Endothelial cell of umbilical vein (primary cell): Measurements from ENCODE around the gene SRSF6. TPM values are rescaled to one million over a fixed set of nuclear protein-coding genes. Genes with fewer than 3 reads are reported as not detected.

Source experiments
- BruUV-seq: library from RNA; stranded (reverse); fragments of 400-500 nt; replicated peaks from 2 replicates; lab custom pipeline; 2021; lab: Mats Ljungman, UMichigan
- CTCF ChIA-PET: fragments of 300-600, 350-600 bp; sonication (Branson Sonifier 250); formaldehyde crosslinking; loops from one replicate; lab custom pipeline; 2021; ENCODE audit warnings: antibody characterized with exemption, inconsistent platforms; lab: Charles Lee
- POLR2A ChIA-PET: fragments of 300-600, 350-600 bp; sonication (Branson Sonifier 250); formaldehyde crosslinking; loops from one replicate; lab custom pipeline; 2021; ENCODE audit warnings: antibody characterized with exemption, inconsistent platforms; lab: Charles Lee
- DNase-seq: peaks from one replicate; pipeline ENCODE4 v3.0.0-alpha.2; 2011; ENCODE audit warnings: low read depth, low spot score
- FAIRE-seq: peaks from 2 replicates; lab custom pipeline; 2011; peaks lifted over from hg19 to GRCh38; lab: Jason Lieb, UNC
- H2AFZ ChIP-seq: 2 replicates; pipeline ENCODE4 v1.6.0; 2012; ENCODE audit warnings: low read depth, low read length, control low read depth, inconsistent platforms
- H3K27ac ChIP-seq: 2 replicates; pipeline ENCODE4 v1.5.1; 2011; ENCODE audit warnings: low read depth, mild to moderate bottlenecking, control low read depth, low read length, moderate library complexity; ENCODE audit not compliant: insufficient read depth
- H3K27me3 ChIP-seq, 2 experiments: 2 replicates each; pipeline versions ENCODE4 v1.6.0 to v1.6.1; 2011; ENCODE audit warnings: low read length in 2 of 2, mixed read lengths in 1 of 2; ENCODE audit not compliant: control insufficient read depth in 2 of 2, insufficient read depth in 2 of 2
- H3K36me3 ChIP-seq, 2 experiments: 2 replicates in 1 of 2; 3 replicates in 1 of 2; pipeline ENCODE4 v1.5.1; 2011; ENCODE audit warnings: low read length in 2 of 2, mild to moderate bottlenecking in 1 of 2, moderate library complexity in 1 of 2; ENCODE audit not compliant: control insufficient read depth in 2 of 2, insufficient read depth in 2 of 2; ENCODE audit errors: extremely low read depth in 1 of 2
- H3K4me1 ChIP-seq: 3 replicates; pipeline ENCODE4 v1.5.1; 2011; ENCODE audit warnings: mild to moderate bottlenecking, low read length; ENCODE audit not compliant: control insufficient read depth, insufficient read depth; ENCODE audit errors: extremely low read depth
- H3K4me2 ChIP-seq: 2 replicates; pipeline ENCODE4 v1.6.1; 2011; ENCODE audit warnings: low read length, control low read depth, mixed read lengths; ENCODE audit not compliant: insufficient read depth
- H3K4me3 ChIP-seq, 3 experiments: fragments of 200-600 bp in 1 of 3; sonication (generic), shearing (Covaris generic) in 1 of 3; replicated peaks in 1 of 3; 2 replicates each; pipeline ENCODE4 v1.5.1; 2011 to 2016; ENCODE audit warnings: control low read depth in 3 of 3, low read length in 3 of 3, mild to moderate bottlenecking in 2 of 3, inconsistent platforms in 1 of 3, low read depth in 1 of 3, moderate library complexity in 1 of 3; ENCODE audit not compliant: insufficient read depth in 1 of 3
- H3K79me2 ChIP-seq: 2 replicates; pipeline ENCODE4 v1.6.0; 2012; ENCODE audit warnings: low read length, inconsistent platforms; ENCODE audit not compliant: control insufficient read depth, insufficient read depth
- H3K9ac ChIP-seq: replicated peaks from 2 replicates; pipeline ENCODE3; 2011; ENCODE audit warnings: low read length, control low read depth; ENCODE audit not compliant: insufficient read depth; ENCODE audit errors: extremely low read depth
- H3K9me1 ChIP-seq: replicated peaks from 3 replicates; pipeline ENCODE4 v1.6.0; 2011; ENCODE audit warnings: mild to moderate bottlenecking, low read length; ENCODE audit not compliant: control insufficient read depth, insufficient read depth; ENCODE audit errors: extremely low read depth
- H3K9me3 ChIP-seq: replicated peaks from 2 replicates; pipeline ENCODE4 v1.5.1; 2012; ENCODE audit warnings: low read length, inconsistent platforms; ENCODE audit not compliant: control insufficient read depth, insufficient read depth
- H4K20me1 ChIP-seq: replicated peaks from 2 replicates; pipeline ENCODE3; 2011; ENCODE audit warnings: mild to moderate bottlenecking, low read length; ENCODE audit not compliant: control insufficient read depth, insufficient read depth; ENCODE audit errors: extremely low read depth
- EZH2 ChIP-seq: IDR thresholded peaks from 2 replicates; pipeline ENCODE4 v1.6.1; 2012; ENCODE audit warnings: borderline replicate concordance, low read depth, mild to moderate bottlenecking, moderate library complexity, low read length, inconsistent platforms; ENCODE audit not compliant: severe bottlenecking
- FOS ChIP-seq: IDR thresholded peaks from 2 replicates; pipeline ENCODE4 v1.6.1; 2011; ENCODE audit warnings: mild to moderate bottlenecking, low read length, moderate library complexity, borderline replicate concordance; ENCODE audit not compliant: insufficient read depth
- POLR2AphosphoS5 ChIP-seq: IDR thresholded peaks from 2 replicates; pipeline ENCODE4 v1.6.1; 2012; ENCODE audit warnings: low read depth, mild to moderate bottlenecking, control low read depth, low read length, moderate library complexity; ENCODE audit not compliant: insufficient read depth
- dilution Hi-C: fragments of 300-500 bp; cut with MboI; formaldehyde crosslinking; loops from one replicate; pipeline ENCODE4 v1.15.0; 2019; ENCODE audit warnings: low sequenced_read_pairs; ENCODE audit not compliant: extremely low pct_ligation_motif_present
- intact Hi-C: fragments of 100-400 bp; cut with micrococcal nuclease; formaldehyde crosslinking; loops from one replicate; pipeline ENCODE4 v1.10.0; 2022
- polyA plus RNA-seq, 4 experiments: library from polyadenylated mRNA; depleted of rRNA in 3 of 4; stranded (reverse) in 3 of 4; unstranded in 1 of 4; fragments of >200 nt; gene quantifications; 2 replicates each; pipeline versions ENCODE4 v1.2.1 to v1.2.3, GENCODE V29; 2011 to 2012; ENCODE audit warnings: missing spikeins in 1 of 4
- total RNA-seq: library from RNA; stranded (reverse); gene quantifications from 2 replicates; pipeline ENCODE4 v1.2.3, GENCODE V29; 2021
- TF ChIP-seq, protein P1 (sequence below): IDR thresholded peaks from 2 replicates; pipeline ENCODE4 v1.6.1; 2011; ENCODE audit not compliant: insufficient read depth, insufficient read length

SRSF6 gene
- total and polyA plus RNA-seq, 2 donors (not counting 3 experiments of a cell fraction or from before 2014, with no cell fraction given), result 61.9 to 157 TPM

DNA sequence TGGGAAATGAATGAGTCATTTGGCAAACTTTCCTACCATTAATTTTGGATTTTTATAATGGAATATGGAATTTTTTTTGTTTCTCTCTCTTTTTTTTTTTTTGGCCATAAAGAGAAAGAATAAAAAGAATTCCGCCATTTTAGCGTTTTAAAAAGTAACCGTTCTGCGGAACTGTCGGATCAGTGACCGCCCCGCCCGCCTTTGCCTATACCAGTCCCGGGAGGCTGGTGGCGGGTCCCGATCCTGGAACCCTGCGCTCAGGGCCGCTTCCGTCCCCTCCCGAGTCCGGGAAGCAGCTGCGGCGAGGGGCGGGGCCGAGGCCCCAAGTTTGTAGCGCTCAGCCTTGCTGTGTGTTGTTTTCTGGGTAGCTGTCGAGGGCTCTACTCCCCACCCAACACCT is 50.4 kb downstream of the SRSF6 start:
- POLR2A ChIA-PET, result no interaction called here
- H3K27ac ChIP-seq, result no peak overlapping the region
- no TSS peak for BruUV-seq
- dilution Hi-C loops, result no loop called here
- H2AFZ ChIP-seq, result peak overlapping the region; percentile 66
- no peak overlapping the region for H3K9ac ChIP-seq
- no peaks in the 10 kb centered on the region for H3K79me2 ChIP-seq
- H3K4me2 ChIP-seq, result peak overlapping the region; percentile 80
- intact Hi-C loops, result loop anchor here (5.0 kb wide), 1 partner anchor 36 kb away; no protein-coding TSS in a partner anchor
- H3K9me3 ChIP-seq, result no peaks in the 10 kb centered on the region
- no peaks in the 10 kb centered on the region for H3K36me3 ChIP-seq
- TF ChIP-seq FOS, result peak; percentile 9
- TF ChIP-seq, protein P1, sequence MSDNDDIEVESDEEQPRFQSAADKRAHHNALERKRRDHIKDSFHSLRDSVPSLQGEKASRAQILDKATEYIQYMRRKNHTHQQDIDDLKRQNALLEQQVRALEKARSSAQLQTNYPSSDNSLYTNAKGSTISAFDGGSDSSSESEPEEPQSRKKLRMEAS, result no peak
- FAIRE-seq (no peak), DNase-seq (no peak)
- CTCF ChIA-PET, result interaction anchor here (1.0 to 1.6 kb wide), 3 partner anchors 11 to 59 kb away, joined by 3 to 4 read pairs (median 3); no protein-coding TSS in a partner anchor
- H3K4me1 ChIP-seq, result peaks cover 4% of the 10 kb centered on the region
- peaks cover 25 to 29% of the 10 kb centered on the region in 2 experiments for H3K27me3 ChIP-seq
- no peaks in the 10 kb centered on the region for H4K20me1 ChIP-seq
- no peaks in the 10 kb centered on the region for H3K9me1 ChIP-seq
- H3K4me3 ChIP-seq, result peak overlapping the region; percentile 49 to 55 (median 51)

DNA sequence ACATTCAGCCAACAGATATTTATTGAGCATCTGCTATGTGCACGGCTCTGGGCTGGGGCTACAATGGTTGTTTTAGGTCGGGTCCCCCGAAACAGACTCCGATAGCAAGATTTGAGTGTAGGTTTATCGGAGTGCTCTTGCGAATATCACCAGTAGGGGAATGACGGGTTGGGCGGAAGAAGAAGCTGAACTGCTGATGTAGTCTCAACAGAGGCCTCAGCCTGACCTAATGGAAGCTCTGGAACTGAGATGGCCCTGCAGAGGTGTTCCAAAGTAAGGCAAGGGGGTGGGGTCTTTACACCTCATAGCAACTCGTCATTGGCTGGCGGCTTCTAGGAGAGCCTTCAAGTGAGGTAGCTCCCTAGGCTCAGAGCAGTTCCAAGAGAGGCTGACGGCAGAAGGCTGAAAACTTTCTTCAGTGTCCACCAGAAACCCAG is 50.9 kb downstream of the SRSF6 start:
- H3K79me2 ChIP-seq, result no peaks in the 10 kb centered on the region
- ChIA-PET POLR2A (no interaction called here), CTCF (interaction anchor here (1.6 kb wide), 1 partner anchor 30 kb away, joined by 4 read pairs; no protein-coding TSS in a partner anchor)
- no peak overlapping the region for H3K4me2 ChIP-seq
- intact Hi-C loops, result loop anchor here (5.0 kb wide), 1 partner anchor 36 kb away; no protein-coding TSS in a partner anchor
- no peaks in the 10 kb centered on the region for H3K9me1 ChIP-seq
- peaks cover 4% of the 10 kb centered on the region for H3K4me1 ChIP-seq
- no peaks in the 10 kb centered on the region for H4K20me1 ChIP-seq
- no peaks in the 10 kb centered on the region for H3K9me3 ChIP-seq
- no TSS peak for BruUV-seq
- no peak overlapping the region for H3K27ac ChIP-seq
- H2AFZ ChIP-seq, result no peak overlapping the region
- dilution Hi-C loops, result no loop called here
- H3K27me3 ChIP-seq, result peaks cover 25 to 29% of the 10 kb centered on the region in 2 experiments
- no peak overlapping the region for H3K4me3 ChIP-seq
- DNase-seq (no peak), FAIRE-seq (no peak)
- no peaks in the 10 kb centered on the region for H3K36me3 ChIP-seq
- H3K9ac ChIP-seq, result no peak overlapping the region
- TF ChIP-seq EZH2, result no peak
- TF ChIP-seq POLR2AphosphoS5, result no peak
